Activated naive CD8-positive, alpha-beta T cell treated with anti-CD3 and anti-CD28 coated beads, Interleukin-2, amount 10 ng/mL, durations not matched to agents 7 days and 5 days (primary cell): ENCODE data around the gene ECI1. TPM values are rescaled to one million over a fixed set of nuclear protein-coding genes. Genes with fewer than 3 reads are reported as not detected.

Experiments used
- ATAC-seq: fragments of 150-1000 bp; cut with Tn5 transposase; one replicate; pipeline ENCODE4 v1.10.0; 2021; ENCODE audit warnings: low read depth, moderate library complexity
- POLR2A ChIA-PET: fragments of 350-600 bp; sonication (Branson Sonifier 250); formaldehyde crosslinking; loops from one replicate; lab custom pipeline; 2021; ENCODE audit warnings: antibody characterized with exemption; lab: Charles Lee
- DNase-seq: peaks from one replicate; pipeline ENCODE4 v3.0.0; 2021
- H3K27ac Mint-ChIP-seq: one replicate; pipeline ENCODE4 v1.8.0; 2022; ENCODE audit warnings: mild to moderate bottlenecking, mixed read lengths
- H3K27me3 Mint-ChIP-seq: one replicate; pipeline ENCODE4 v1.8.0; 2022; ENCODE audit warnings: mild to moderate bottlenecking, moderate library complexity, mixed read lengths
- H3K36me3 Mint-ChIP-seq: one replicate; pipeline ENCODE4 v1.8.0; 2021; ENCODE audit warnings: mild to moderate bottlenecking, mixed read lengths
- H3K4me1 Mint-ChIP-seq: one replicate; pipeline ENCODE4 v1.8.0; 2021; ENCODE audit warnings: mixed read lengths
- H3K4me3 Mint-ChIP-seq: one replicate; pipeline ENCODE4 v1.8.0; 2022; ENCODE audit warnings: mild to moderate bottlenecking, moderate library complexity, mixed read lengths
- H3K9me3 Mint-ChIP-seq: one replicate; pipeline ENCODE4 v1.8.0; 2021; ENCODE audit warnings: mixed read lengths
- total RNA-seq, 2 experiments: library from RNA; stranded (reverse); gene quantifications; one replicate each; pipeline ENCODE4 v1.2.3, GENCODE V29; 2021

Gene ECI1
- total RNA-seq, 2 experiments from 2014 or later = 37.4 to 38.0 TPM

GRCh38 chr16:2214719-2214968 is 36.7 kb downstream of the ECI1 start, which contains the start of gene PGP:
PGP (minus strand) TSS chr16:2214840; CDS start chr16:2214777, 63 bp downstream.
- Mint-ChIP-seq H3K27ac (peak within 1 kb of the TSS; percentile 82), H3K4me3 (peak within 1 kb of the TSS; percentile 84), H3K4me1 (peaks cover 18% of the 10 kb centered on the region), H3K9me3 (no peaks in the 10 kb centered on the region), H3K36me3 (peaks cover 2% of the 10 kb centered on the region), H3K27me3 (no peaks in the 10 kb centered on the region)
- peak; percentile 96 for ATAC-seq
- peak; percentile 100 for DNase-seq
- POLR2A ChIA-PET = interaction anchor here (0.5 to 2.7 kb wide), 13 partner anchors 9 to 358 kb away, joined by 3 to 32 read pairs (median 4); partner anchors contain the start of genes E4F1, ECI1, MLST8 and TRAF7

GRCh38 chr16:2213817-2214718 is 37.3 kb downstream of the ECI1 start:
- no peaks in the 10 kb centered on the region for H3K9me3 Mint-ChIP-seq
- no peak for ATAC-seq
- H3K27ac Mint-ChIP-seq = peak overlapping the region; percentile 62
- H3K36me3 Mint-ChIP-seq = peaks cover 2% of the 10 kb centered on the region
- POLR2A ChIA-PET = interaction anchor here (0.6 to 2.7 kb wide), 12 partner anchors 8 to 318 kb away, joined by 3 to 32 read pairs (median 4); partner anchors contain the start of genes E4F1, ECI1, MLST8 and MSRB1
- H3K4me3 Mint-ChIP-seq = peak overlapping the region; percentile 84
- no peak for DNase-seq
- H3K27me3 Mint-ChIP-seq = no peaks in the 10 kb centered on the region
- peaks cover 18% of the 10 kb centered on the region for H3K4me1 Mint-ChIP-seq

- no peak for DNase-seq
- POLR2A ChIA-PET = no interaction called here
- no peak for ATAC-seq
- Mint-ChIP-seq H3K27me3 (no peaks in the 10 kb centered on the region), H3K27ac (no peak overlapping the region), H3K9me3 (no peaks in the 10 kb centered on the region), H3K4me3 (peak overlapping the region; percentile 84), H3K4me1 (peaks cover 20% of the 10 kb centered on the region), H3K36me3 (peaks cover 2% of the 10 kb centered on the region)
These were observed 38.7 kb downstream of the ECI1 start for GRCh38 chr16:2212362-2213324.

GRCh38 chr16:2211923-2212347 is 39.5 kb downstream of the ECI1 start:
- H3K4me1 Mint-ChIP-seq = peaks cover 24% of the 10 kb centered on the region
- H3K9me3 Mint-ChIP-seq = no peaks in the 10 kb centered on the region
- no peak overlapping the region for H3K4me3 Mint-ChIP-seq
- no peak overlapping the region for H3K27ac Mint-ChIP-seq
- no peaks in the 10 kb centered on the region for H3K27me3 Mint-ChIP-seq
- POLR2A ChIA-PET = no interaction called here
- ATAC-seq (no peak), DNase-seq (no peak)
- H3K36me3 Mint-ChIP-seq = peaks cover 6% of the 10 kb centered on the region

- H3K4me1 Mint-ChIP-seq = peaks cover 26% of the 10 kb centered on the region
- ATAC-seq (no peak), DNase-seq (no peak)
- H3K4me3 Mint-ChIP-seq = no peak within 1 kb of the TSS
- no peaks in the 10 kb centered on the region for H3K27me3 Mint-ChIP-seq
- H3K9me3 Mint-ChIP-seq = no peaks in the 10 kb centered on the region
- H3K27ac Mint-ChIP-seq = no peak within 1 kb of the TSS
- POLR2A ChIA-PET = interaction anchor here (1.2 kb wide), 1 partner anchor 56 kb away, joined by 4 read pairs; the partner anchor contains the start of gene TRAF7
- H3K36me3 Mint-ChIP-seq = peaks cover 8% of the 10 kb centered on the region
These were observed 40.7 kb downstream of the ECI1 start, which contains the start of gene BRICD5 for GRCh38 chr16:2210386-2211365. BRICD5 (minus strand) TSS chr16:2210863; CDS start chr16:2210833, 30 bp downstream.

- ATAC-seq = no peak
- H3K36me3 Mint-ChIP-seq = peaks cover 8% of the 10 kb centered on the region
- H3K27ac Mint-ChIP-seq = no peak overlapping the region
- DNase-seq = no peak
- H3K27me3 Mint-ChIP-seq = no peaks in the 10 kb centered on the region
- no peak overlapping the region for H3K4me3 Mint-ChIP-seq
- peaks cover 26% of the 10 kb centered on the region for H3K4me1 Mint-ChIP-seq
- POLR2A ChIA-PET = no interaction called here
- no peaks in the 10 kb centered on the region for H3K9me3 Mint-ChIP-seq
These were observed 41.4 kb downstream of the ECI1 start for GRCh38 chr16:2210009-2210332.

GRCh38 chr16:2209258-2210008 is 42.0 kb downstream of the ECI1 start:
- Mint-ChIP-seq H3K36me3 (peaks cover 8% of the 10 kb centered on the region), H3K27ac (no peak overlapping the region), H3K4me1 (peaks cover 30% of the 10 kb centered on the region), H3K4me3 (no peak overlapping the region), H3K9me3 (no peaks in the 10 kb centered on the region), H3K27me3 (no peaks in the 10 kb centered on the region)
- POLR2A ChIA-PET = no interaction called here
- ATAC-seq = no peak
- no peak for DNase-seq

GRCh38 chr16:2208772-2209171 is 42.6 kb downstream of the ECI1 start:
- H3K27ac Mint-ChIP-seq = no peak overlapping the region
- no peaks in the 10 kb centered on the region for H3K27me3 Mint-ChIP-seq
- no peak for ATAC-seq
- no peak for DNase-seq
- no peak overlapping the region for H3K4me3 Mint-ChIP-seq
- peaks cover 8% of the 10 kb centered on the region for H3K36me3 Mint-ChIP-seq
- H3K4me1 Mint-ChIP-seq = peaks cover 32% of the 10 kb centered on the region
- H3K9me3 Mint-ChIP-seq = no peaks in the 10 kb centered on the region
- POLR2A ChIA-PET = no interaction called here

- no peak for ATAC-seq
- POLR2A ChIA-PET = no interaction called here
These were observed 43.1 kb downstream of the ECI1 start for GRCh38 chr16:2208308-2208707.

GRCh38 chr16:2207872-2208271 is 43.5 kb downstream of the ECI1 start:
- Mint-ChIP-seq H3K4me3 (peak overlapping the region; percentile 59), H3K36me3 (peaks cover 8% of the 10 kb centered on the region), H3K4me1 (peaks cover 23% of the 10 kb centered on the region), H3K27ac (peak overlapping the region; percentile 73), H3K9me3 (no peaks in the 10 kb centered on the region), H3K27me3 (no peaks in the 10 kb centered on the region)
- no peak for ATAC-seq
- DNase-seq = no peak
- POLR2A ChIA-PET = interaction anchor here (0.5 kb wide), 1 partner anchor 13 kb away, joined by 4 read pairs; no protein-coding TSS in a partner anchor

More at GRCh38 chr16:2208308-2208707, 43.1 kb downstream of the ECI1 start:
- H3K4me3 Mint-ChIP-seq = no peak overlapping the region
- no peaks in the 10 kb centered on the region for H3K27me3 Mint-ChIP-seq
- peaks cover 28% of the 10 kb centered on the region for H3K4me1 Mint-ChIP-seq
- no peak overlapping the region for H3K27ac Mint-ChIP-seq
- peaks cover 8% of the 10 kb centered on the region for H3K36me3 Mint-ChIP-seq
- no peak for DNase-seq
- no peaks in the 10 kb centered on the region for H3K9me3 Mint-ChIP-seq

- no peak for DNase-seq
- peaks cover 17% of the 10 kb centered on the region for H3K4me1 Mint-ChIP-seq
- H3K4me3 Mint-ChIP-seq = peak overlapping the region; percentile 81
- POLR2A ChIA-PET = interaction anchor here (0.7 to 3.0 kb wide), 4 partner anchors 8 to 52 kb away, joined by 3 to 32 read pairs (median 6); partner anchors contain the start of genes PGP and TRAF7
- H3K27ac Mint-ChIP-seq = peak overlapping the region; percentile 87
- peaks cover 8% of the 10 kb centered on the region for H3K36me3 Mint-ChIP-seq
- ATAC-seq = no peak
- H3K9me3 Mint-ChIP-seq = no peaks in the 10 kb centered on the region
- H3K27me3 Mint-ChIP-seq = no peaks in the 10 kb centered on the region
These were observed 44.5 kb downstream of the ECI1 start for GRCh38 chr16:2206780-2207433.
